ENCODE measurements around the gene TRPC6.
"Not testable (repeated sequence)": the region's sequence is repeated elsewhere in the genome, so short reads cannot be mapped to it uniquely, and the experiment has no call there.

TRPC6 gene

DNA sequence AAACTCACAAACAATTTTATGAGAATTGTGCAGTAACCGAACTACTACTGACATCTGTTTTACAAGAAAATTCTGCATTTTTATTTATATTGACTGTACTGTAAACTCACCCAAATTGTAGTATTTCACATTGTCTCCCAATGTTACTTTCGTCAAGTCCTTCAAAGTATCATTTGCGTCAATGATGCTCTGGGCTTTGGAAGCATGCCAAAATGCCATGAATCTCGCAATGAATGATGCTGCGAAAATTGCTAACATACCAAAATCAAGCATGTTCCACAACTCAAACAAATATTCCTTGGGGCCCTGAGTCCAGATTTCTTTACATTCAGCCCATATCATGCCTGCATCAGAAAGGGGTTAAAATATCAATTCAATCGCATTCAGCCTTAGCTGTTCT is 107.6 kb downstream of the TRPC6 start:
- TF ChIP-seq, protein P1, sequence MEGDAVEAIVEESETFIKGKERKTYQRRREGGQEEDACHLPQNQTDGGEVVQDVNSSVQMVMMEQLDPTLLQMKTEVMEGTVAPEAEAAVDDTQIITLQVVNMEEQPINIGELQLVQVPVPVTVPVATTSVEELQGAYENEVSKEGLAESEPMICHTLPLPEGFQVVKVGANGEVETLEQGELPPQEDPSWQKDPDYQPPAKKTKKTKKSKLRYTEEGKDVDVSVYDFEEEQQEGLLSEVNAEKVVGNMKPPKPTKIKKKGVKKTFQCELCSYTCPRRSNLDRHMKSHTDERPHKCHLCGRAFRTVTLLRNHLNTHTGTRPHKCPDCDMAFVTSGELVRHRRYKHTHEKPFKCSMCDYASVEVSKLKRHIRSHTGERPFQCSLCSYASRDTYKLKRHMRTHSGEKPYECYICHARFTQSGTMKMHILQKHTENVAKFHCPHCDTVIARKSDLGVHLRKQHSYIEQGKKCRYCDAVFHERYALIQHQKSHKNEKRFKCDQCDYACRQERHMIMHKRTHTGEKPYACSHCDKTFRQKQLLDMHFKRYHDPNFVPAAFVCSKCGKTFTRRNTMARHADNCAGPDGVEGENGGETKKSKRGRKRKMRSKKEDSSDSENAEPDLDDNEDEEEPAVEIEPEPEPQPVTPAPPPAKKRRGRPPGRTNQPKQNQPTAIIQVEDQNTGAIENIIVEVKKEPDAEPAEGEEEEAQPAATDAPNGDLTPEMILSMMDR (IDR thresholded peaks at IDR 0.05), result no peak
- no peak for DNase-seq (ENCODE audit: low spot score)
- Histone ChIP-seq H3K27ac (no peak overlapping the region), H3K4me3 (no peak overlapping the region)

DNA sequence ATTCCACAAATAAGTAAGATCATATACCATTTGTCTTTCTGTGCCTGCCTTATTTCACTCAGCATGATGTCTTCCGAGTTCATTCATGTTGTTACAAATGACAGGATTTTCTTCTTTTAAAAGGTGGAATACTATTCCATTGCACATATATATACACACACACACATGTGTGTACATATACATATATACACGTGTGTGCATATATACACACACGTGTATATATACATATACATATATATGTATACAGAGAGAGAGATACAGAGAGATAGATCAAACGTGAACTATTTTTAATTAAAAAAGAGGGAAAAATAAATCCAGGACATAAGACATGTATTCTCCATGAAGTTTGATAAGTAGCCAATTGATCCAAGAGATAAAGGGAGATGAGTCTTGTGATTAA is 108.1 kb downstream of the TRPC6 start:
- DNase-seq (ENCODE audit: low spot score), result no peak
- TF ChIP-seq, protein P1 (IDR thresholded peaks at IDR 0.05), result no peak

DNA sequence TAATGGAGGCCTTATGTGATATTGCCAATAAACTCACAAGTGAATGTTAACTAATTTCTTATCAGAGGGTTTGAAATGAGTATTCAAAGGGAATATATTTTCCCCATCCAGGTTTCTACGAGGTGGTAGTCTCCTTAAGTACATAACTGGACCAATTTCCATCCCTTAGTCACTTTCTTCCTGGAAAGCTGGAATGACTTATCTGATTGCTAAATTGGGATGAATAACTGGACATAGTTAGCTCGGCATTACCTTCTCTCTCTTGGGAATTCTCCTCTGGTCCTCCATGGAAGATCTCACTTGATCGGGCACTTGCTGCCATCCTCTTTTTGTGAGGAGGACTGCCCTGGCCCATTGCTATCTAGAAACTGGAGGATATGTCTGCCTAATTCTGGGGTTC is 109.1 kb downstream of the TRPC6 start:
- TF ChIP-seq, protein P1 (IDR thresholded peaks at IDR 0.05), result no peak
- Histone ChIP-seq H3K27ac (no peak overlapping the region), H3K4me3 (no peak overlapping the region)
- no peak for DNase-seq (ENCODE audit: low spot score)

More for the DNA sequence above, 108.1 kb downstream of the TRPC6 start:
- Histone ChIP-seq H3K27ac (no peak overlapping the region), H3K4me3 (no peak overlapping the region)

DNA sequence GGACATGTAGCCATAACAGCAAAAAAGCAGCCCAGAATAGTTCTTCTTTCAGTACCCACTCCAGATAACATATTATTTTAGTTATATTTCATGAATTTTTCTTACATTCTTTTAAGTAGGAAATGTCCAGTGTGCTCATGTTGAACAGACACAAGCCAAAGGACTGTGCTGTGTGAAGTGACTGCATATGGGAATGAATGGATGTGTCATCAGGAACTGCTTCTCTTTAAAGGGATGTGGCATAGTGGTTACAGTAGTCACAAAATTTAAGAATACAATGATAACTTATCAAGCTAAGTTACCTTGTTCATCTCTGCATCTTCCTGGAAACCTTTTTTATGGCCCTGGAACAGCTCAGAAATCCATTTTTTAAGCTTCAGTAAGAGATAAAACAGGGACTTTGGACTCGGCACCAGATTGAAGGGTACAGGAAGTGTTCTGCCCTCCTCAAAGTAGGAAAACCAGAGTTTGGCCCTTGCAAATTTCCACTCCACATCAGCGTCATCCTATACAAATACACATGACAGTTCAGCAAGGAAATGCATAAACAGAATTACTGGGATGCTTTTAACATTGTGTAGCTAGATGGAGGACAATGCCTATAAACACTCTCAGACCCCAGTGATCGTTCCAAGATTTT is 112.8 kb downstream of the TRPC6 start:
- Histone ChIP-seq H3K4me3 (no peak overlapping the region), H3K27ac (no peak overlapping the region)
- TF ChIP-seq, protein P1 (IDR thresholded peaks at IDR 0.05), result no peak
- DNase-seq (ENCODE audit: low spot score), result no peak

DNA sequence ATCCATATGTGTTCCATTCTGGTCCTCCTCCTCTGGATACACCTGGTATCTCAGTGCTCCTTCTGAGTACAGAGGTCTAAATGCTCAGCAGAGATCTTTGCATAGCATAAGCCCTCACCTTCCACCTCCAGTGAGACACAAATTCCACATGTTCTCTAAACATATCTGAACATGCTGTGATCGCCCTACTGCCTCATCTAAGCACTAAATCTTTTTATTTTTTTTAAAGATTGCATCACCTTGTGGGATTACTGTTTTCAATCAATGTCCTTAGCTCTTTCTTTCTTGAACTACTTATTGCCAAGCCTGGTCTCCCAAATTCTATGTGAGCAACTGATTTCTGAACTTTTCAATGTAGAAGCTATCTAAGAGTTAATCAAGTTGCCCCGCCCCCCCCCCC is 113.4 kb downstream of the TRPC6 start:
- no peak overlapping the region for H3K27ac ChIP-seq
- no peak for DNase-seq (ENCODE audit: low spot score)
- H3K4me3 ChIP-seq, result no peak overlapping the region
- TF ChIP-seq, protein P1 (IDR thresholded peaks at IDR 0.05), result no peak

DNA sequence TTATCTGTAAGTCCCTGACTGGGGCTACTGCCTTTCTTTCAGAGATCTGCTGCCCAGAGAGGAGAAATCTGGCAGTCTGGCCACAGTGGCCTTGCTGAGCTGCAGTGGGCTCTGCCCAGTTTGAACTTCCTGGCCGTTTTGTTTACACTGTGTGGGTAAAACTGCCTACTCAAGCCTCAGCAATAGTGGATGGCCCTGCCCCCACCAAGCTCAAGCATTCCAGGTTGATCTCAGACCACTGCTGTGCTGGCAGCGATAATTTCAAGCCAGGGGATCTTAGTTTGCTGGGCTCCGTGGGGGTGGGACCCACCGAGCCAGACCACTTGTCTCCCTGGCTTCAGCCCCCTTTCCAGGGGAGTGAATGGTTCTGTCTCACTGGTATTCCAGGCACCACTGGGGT is 117.5 kb downstream of the TRPC6 start:
- H3K4me3 ChIP-seq, result no peak overlapping the region
- no peak overlapping the region for H3K27ac ChIP-seq
- DNase-seq (ENCODE audit: low spot score), result no peak
- TF ChIP-seq, protein P1 (IDR thresholded peaks at IDR 0.05), result no peak

DNA sequence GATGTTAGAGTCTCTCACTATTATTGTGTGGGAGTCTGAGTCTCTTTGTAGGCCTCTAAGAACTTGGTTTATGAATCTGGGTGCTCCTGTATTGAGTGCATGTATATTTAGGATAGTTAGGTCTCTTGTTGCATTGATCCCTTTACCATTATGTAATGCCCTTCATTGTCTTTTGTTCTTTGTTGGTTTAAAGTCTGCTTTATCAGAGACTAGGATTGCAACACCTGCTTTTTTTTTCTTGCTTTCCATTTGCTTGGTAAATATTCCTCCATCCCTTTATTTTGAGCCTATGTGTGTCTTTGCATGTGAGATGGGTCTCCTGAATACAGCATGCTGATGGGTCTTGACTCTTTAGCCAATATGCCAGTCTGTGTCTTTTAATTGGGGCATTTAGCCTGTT is 119.4 kb downstream of the TRPC6 start:
- H3K27ac ChIP-seq; H3K4me3 ChIP-seq; DNase-seq (ENCODE audit: low spot score): not testable (repeated sequence)
